GM12892 (cell line): Measurements from ENCODE around the gene OR52W1.

Experiments
- POLR2A ChIP-seq: IDR thresholded peaks from 2 replicates; pipeline ENCODE4 v1.6.1; 2011; ENCODE audit warnings: low read depth, low read length, control low read depth
- TAF1 ChIP-seq: IDR thresholded peaks from 2 replicates; pipeline ENCODE4 v1.6.1; 2011; ENCODE audit warnings: low read depth, mild to moderate bottlenecking, control low read depth, low read length, borderline replicate concordance

- TF ChIP-seq POLR2A (no peak), TAF1 (no peak)
These were observed 38.2 kb downstream of the OR52W1 start for GRCh38 chr11:6237266-6237665.
